Keratinocyte (primary cell): ENCODE data around the gene MAML2. TPM values are rescaled to one million over a fixed set of nuclear protein-coding genes. Genes with fewer than 3 reads are reported as not detected.

Experiments
- DNase-seq: peaks from one replicate; pipeline ENCODE4 v3.0.0-alpha.2; 2011; ENCODE audit warnings: low read depth, missing footprints, low spot score
- FAIRE-seq: peaks from 2 replicates; lab custom pipeline; 2011; peaks lifted over from hg19 to GRCh38; lab: Jason Lieb, UNC
- H2AFZ ChIP-seq: 2 replicates; pipeline ENCODE4 v1.6.0; 2012; ENCODE audit warnings: low read length, control low read depth, inconsistent platforms; ENCODE audit not compliant: control insufficient read depth
- H3K27ac ChIP-seq: 2 replicates; pipeline ENCODE4 v1.5.1; 2011; ENCODE audit warnings: low read length; ENCODE audit not compliant: control insufficient read depth, insufficient read depth
- H3K27me3 ChIP-seq: 3 replicates; pipeline ENCODE4 v1.6.0; 2011; ENCODE audit warnings: low read length; ENCODE audit not compliant: control insufficient read depth, insufficient read depth; ENCODE audit errors: extremely low read depth
- H3K36me3 ChIP-seq, 2 experiments: 2 replicates in 1 of 2; 3 replicates in 1 of 2; pipeline ENCODE4 v1.5.1; 2011; ENCODE audit warnings: low read length in 2 of 2, mild to moderate bottlenecking in 1 of 2; ENCODE audit not compliant: control insufficient read depth in 2 of 2, insufficient read depth in 2 of 2; ENCODE audit errors: extremely low read depth in 1 of 2
- H3K4me1 ChIP-seq: 3 replicates; pipeline ENCODE4 v1.5.1; 2011; ENCODE audit warnings: low read length; ENCODE audit not compliant: control insufficient read depth, insufficient read depth; ENCODE audit errors: extremely low read depth
- H3K4me2 ChIP-seq: 3 replicates; pipeline ENCODE4 v1.6.0; 2011; ENCODE audit warnings: low read depth, low read length; ENCODE audit not compliant: control insufficient read depth, insufficient read depth; ENCODE audit errors: extremely low read depth
- H3K4me3 ChIP-seq, 3 experiments: fragments of 200-600 bp in 1 of 3; sonication (generic) in 1 of 3; 2 replicates in 2 of 3; 3 replicates in 1 of 3; pipeline ENCODE4 v1.5.1; 2011 to 2016; ENCODE audit warnings: low read length in 3 of 3, mild to moderate bottlenecking in 3 of 3, control low read depth in 2 of 3, inconsistent platforms in 1 of 3, low read depth in 1 of 3, mixed read lengths in 1 of 3, mixed run types in 1 of 3, moderate library complexity in 1 of 3; ENCODE audit not compliant: control insufficient read depth in 2 of 3, insufficient read depth in 2 of 3; ENCODE audit errors: extremely low read depth in 1 of 3
- H3K79me2 ChIP-seq: 2 replicates; pipeline ENCODE4 v1.6.0; 2012; ENCODE audit warnings: low read length; ENCODE audit not compliant: control insufficient read depth, insufficient read depth
- H3K9ac ChIP-seq: 3 replicates; pipeline ENCODE4 v1.6.0; 2011; ENCODE audit warnings: low read length; ENCODE audit not compliant: control insufficient read depth, insufficient read depth; ENCODE audit errors: extremely low read depth
- H3K9me1 ChIP-seq: 3 replicates; pipeline ENCODE4 v1.6.0; 2011; ENCODE audit warnings: low read length; ENCODE audit not compliant: control insufficient read depth, insufficient read depth; ENCODE audit errors: extremely low read depth
- H3K9me3 ChIP-seq: 2 replicates; pipeline ENCODE4 v1.5.1; 2012; ENCODE audit warnings: low read depth, low read length; ENCODE audit not compliant: control insufficient read depth
- H4K20me1 ChIP-seq: 3 replicates; pipeline ENCODE4 v1.6.0; 2011; ENCODE audit warnings: low read length; ENCODE audit not compliant: control insufficient read depth, insufficient read depth; ENCODE audit errors: extremely low read depth
- CTCF ChIP-seq, 3 experiments: IDR thresholded peaks in 1 of 3; conservative IDR thresholded peaks in 1 of 3; optimal IDR thresholded peaks in 1 of 3; 2 replicates in 2 of 3; 3 replicates in 1 of 3; pipeline versions ENCODE3 to v1.5.1; 2011; ENCODE audit warnings: low read length in 3 of 3, mild to moderate bottlenecking in 3 of 3, moderate library complexity in 2 of 3, control low read depth in 1 of 3, inconsistent platforms in 1 of 3; ENCODE audit not compliant: insufficient read depth in 2 of 3; ENCODE audit errors: extremely low read depth in 1 of 3
- EZH2 ChIP-seq: IDR thresholded peaks from one replicate; pipeline ENCODE4 v1.6.1; 2012; ENCODE audit warnings: inconsistent platforms, mild to moderate bottlenecking, low read length, moderate library complexity
- dilution Hi-C: fragments of 300-500 bp; cut with MboI; formaldehyde crosslinking; loops from one replicate; pipeline ENCODE4 v1.7.0; 2020; ENCODE audit warnings: low sequenced_read_pairs; ENCODE audit not compliant: extremely low pct_ligation_motif_present
- polyA plus RNA-seq, 5 experiments: library from polyadenylated mRNA; depleted of rRNA in 3 of 5; stranded (reverse) in 3 of 5; stranded (forward) in 1 of 5; unstranded in 1 of 5; fragments of >200 nt; gene quantifications; 1 replicate in 1 of 5; 2 replicates in 3 of 5; 3 replicates in 1 of 5; pipeline versions ENCODE4 v1.2.1 to v1.2.3, GENCODE V29; 2011 to 2012; ENCODE audit warnings: missing spikeins in 2 of 5, low read depth in 1 of 5, low replicate concordance in 1 of 5

MAML2 gene
- polyA plus RNA-seq, 1 donor (not counting 4 experiments of a cell fraction or from before 2014, with no cell fraction given): 4.2 TPM

GRCh38 chr11:96232132-96232531, 110.9 kb downstream of the MAML2 start:
- no peak overlapping the region for H3K27ac ChIP-seq
- no peak overlapping the region for H2AFZ ChIP-seq
- no peaks in the 10 kb centered on the region for H4K20me1 ChIP-seq
- no peaks in the 10 kb centered on the region for H3K9me3 ChIP-seq
- peaks cover 27% of the 10 kb centered on the region for H3K4me1 ChIP-seq
- dilution Hi-C loops: no loop called here
- H3K4me3 ChIP-seq: no peak overlapping the region
- H3K9ac ChIP-seq: no peak overlapping the region
- FAIRE-seq (no peak), DNase-seq (no peak)
- no peaks in the 10 kb centered on the region for H3K36me3 ChIP-seq
- no peaks in the 10 kb centered on the region for H3K79me2 ChIP-seq
- no peaks in the 10 kb centered on the region for H3K27me3 ChIP-seq
- no peaks in the 10 kb centered on the region for H3K9me1 ChIP-seq
- no peak for TF ChIP-seq EZH2
- no peak for TF ChIP-seq CTCF (optimal IDR thresholded peaks at IDR 0.05 in 1 of 3, IDR thresholded peaks at IDR 0.05 in 1 of 3, conservative IDR thresholded peaks at IDR 0.05 in 1 of 3; ENCODE audit: extremely low read depth in 1 of 3, insufficient read depth in 2 of 3, low read length in 3 of 3)
- H3K4me2 ChIP-seq: no peak overlapping the region

GRCh38 chr11:96230686-96231085, 112.3 kb downstream of the MAML2 start:
- peak; percentile 17 for FAIRE-seq
- Histone ChIP-seq H3K4me3 (no peak overlapping the region), H3K79me2 (no peaks in the 10 kb centered on the region), H3K9ac (no peak overlapping the region), H3K4me1 (peaks cover 39% of the 10 kb centered on the region), H4K20me1 (no peaks in the 10 kb centered on the region), H3K36me3 (no peaks in the 10 kb centered on the region), H3K9me1 (no peaks in the 10 kb centered on the region), H2AFZ (no peak overlapping the region), H3K9me3 (no peaks in the 10 kb centered on the region), H3K27ac (no peak overlapping the region), H3K4me2 (no peak overlapping the region), H3K27me3 (no peaks in the 10 kb centered on the region)
- dilution Hi-C loops: no loop called here
- no peak for DNase-seq
- TF ChIP-seq CTCF (optimal IDR thresholded peaks at IDR 0.05 in 1 of 3, IDR thresholded peaks at IDR 0.05 in 1 of 3, conservative IDR thresholded peaks at IDR 0.05 in 1 of 3; ENCODE audit: extremely low read depth in 1 of 3, insufficient read depth in 2 of 3, low read length in 3 of 3) (no peak), EZH2 (no peak)
